ENCODE results near the gene RSBN1L. TPM values are rescaled to one million over a fixed set of nuclear protein-coding genes. Genes with fewer than 3 reads are reported as not detected.
A peak's percentile ranks its signal among the peaks of the same experiment; 100 is the strongest.

Gene RSBN1L
- total RNA-seq, 4 donors from 2014 or later, result 30.6 to 43.9 (median 36.9) TPM

DNA sequence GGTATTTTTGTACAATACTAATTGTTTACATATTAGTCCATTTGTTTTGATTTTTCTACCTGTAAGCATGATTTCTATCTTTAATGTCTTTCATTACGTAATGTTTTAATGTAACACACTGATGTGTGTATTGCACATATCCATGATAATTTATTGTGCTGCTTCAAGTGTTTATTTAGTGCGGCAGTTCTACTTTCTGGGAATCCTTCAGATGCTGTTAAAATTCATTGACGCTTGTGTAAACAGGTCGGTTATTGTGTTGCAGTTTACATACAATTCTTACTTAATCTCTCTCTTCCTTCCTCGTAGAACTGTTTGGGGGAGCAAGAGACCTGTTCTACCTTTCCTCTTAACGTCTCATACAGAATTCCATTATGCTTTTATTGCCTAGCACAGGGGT lies 95.1 kb downstream of the RSBN1L start:
- intact Hi-C loops (cut with DNase I), result no loop called here
- Histone ChIP-seq H3K9me3 (no peaks in the 10 kb centered on the region), H3K27me3 (no peaks in the 10 kb centered on the region), H3K4me3 (replicated peaks in 1 of 3) (no peak overlapping the region), H3K27ac (no peak overlapping the region), H3K4me1 (peaks cover 0 to 7% of the 10 kb centered on the region in 2 donors), H3K36me3 (no peaks in the 10 kb centered on the region)
- no peak for TF ChIP-seq POLR2A (IDR thresholded peaks at IDR 0.05)
- TF ChIP-seq, protein P1, sequence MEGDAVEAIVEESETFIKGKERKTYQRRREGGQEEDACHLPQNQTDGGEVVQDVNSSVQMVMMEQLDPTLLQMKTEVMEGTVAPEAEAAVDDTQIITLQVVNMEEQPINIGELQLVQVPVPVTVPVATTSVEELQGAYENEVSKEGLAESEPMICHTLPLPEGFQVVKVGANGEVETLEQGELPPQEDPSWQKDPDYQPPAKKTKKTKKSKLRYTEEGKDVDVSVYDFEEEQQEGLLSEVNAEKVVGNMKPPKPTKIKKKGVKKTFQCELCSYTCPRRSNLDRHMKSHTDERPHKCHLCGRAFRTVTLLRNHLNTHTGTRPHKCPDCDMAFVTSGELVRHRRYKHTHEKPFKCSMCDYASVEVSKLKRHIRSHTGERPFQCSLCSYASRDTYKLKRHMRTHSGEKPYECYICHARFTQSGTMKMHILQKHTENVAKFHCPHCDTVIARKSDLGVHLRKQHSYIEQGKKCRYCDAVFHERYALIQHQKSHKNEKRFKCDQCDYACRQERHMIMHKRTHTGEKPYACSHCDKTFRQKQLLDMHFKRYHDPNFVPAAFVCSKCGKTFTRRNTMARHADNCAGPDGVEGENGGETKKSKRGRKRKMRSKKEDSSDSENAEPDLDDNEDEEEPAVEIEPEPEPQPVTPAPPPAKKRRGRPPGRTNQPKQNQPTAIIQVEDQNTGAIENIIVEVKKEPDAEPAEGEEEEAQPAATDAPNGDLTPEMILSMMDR (IDR thresholded peaks at IDR 0.05), result no peak
- WGBS, 2 donors, result 81 to 82% methylated on average over 6 of the region's 6 CpGs
- no peak for DNase-seq

DNA sequence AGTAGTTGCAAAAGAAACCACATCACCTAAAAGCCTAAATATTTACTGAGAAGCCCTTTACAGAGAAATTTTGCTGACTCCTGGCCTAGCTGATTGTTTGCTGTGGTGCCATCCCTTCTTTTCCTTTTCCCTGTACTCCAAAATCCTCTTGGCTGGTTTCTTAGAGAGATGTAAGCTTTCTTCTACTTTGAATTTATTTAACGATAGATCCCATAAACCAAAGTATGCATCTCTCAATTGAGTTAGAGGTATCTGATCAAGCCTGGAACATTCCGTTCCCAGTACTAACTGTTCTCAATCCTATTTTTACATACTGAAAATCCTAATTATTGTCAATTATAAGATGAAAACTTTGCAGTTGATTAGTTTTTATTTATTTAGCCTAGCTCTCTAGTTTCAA lies 95.7 kb downstream of the RSBN1L start:
- peaks cover 5 to 13% of the 10 kb centered on the region in 2 donors for H3K4me1 ChIP-seq
- TF ChIP-seq, protein P1 (IDR thresholded peaks at IDR 0.05), result no peak
- TF ChIP-seq POLR2A (IDR thresholded peaks at IDR 0.05), result no peak
- H3K36me3 ChIP-seq, result no peaks in the 10 kb centered on the region
- no peaks in the 10 kb centered on the region for H3K9me3 ChIP-seq
- H3K27ac ChIP-seq, result no peak overlapping the region
- DNase-seq, result no peak
- no peaks in the 10 kb centered on the region for H3K27me3 ChIP-seq
- intact Hi-C loops (cut with DNase I), result no loop called here
- WGBS, 2 donors, result 94 to 98% methylated on average over 2 of the region's 2 CpGs
- H3K4me3 ChIP-seq (replicated peaks in 1 of 3), result no peak overlapping the region

DNA sequence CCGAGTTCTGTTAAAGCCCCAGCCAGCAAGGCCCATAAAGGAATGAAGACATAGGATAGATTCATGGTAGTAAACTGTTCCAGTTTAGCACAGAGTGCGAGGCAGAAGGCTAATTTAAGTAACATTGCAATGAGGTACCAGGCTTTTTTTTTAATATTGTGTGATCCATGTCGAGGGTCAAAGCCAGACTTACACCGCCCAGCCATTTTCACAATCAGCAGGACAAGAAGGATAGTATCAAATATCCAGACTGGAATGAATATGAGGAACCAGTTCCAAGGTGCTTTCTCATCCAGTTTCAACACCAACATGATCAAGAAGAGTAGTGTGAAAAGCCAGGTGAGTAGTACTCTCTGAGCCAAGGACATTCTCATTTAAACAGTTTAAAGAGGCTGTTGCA lies 97.7 kb downstream of the RSBN1L start:
- intact Hi-C loops (cut with DNase I), result no loop called here
- no peaks in the 10 kb centered on the region for H3K9me3 ChIP-seq
- DNase-seq, result no peak
- no peak overlapping the region for H3K4me3 ChIP-seq (replicated peaks in 1 of 3)
- TF ChIP-seq, protein P1 (IDR thresholded peaks at IDR 0.05), result no peak
- no peak for TF ChIP-seq POLR2A (IDR thresholded peaks at IDR 0.05)
- H3K4me1 ChIP-seq, result peaks cover 10 to 20% of the 10 kb centered on the region in 2 donors
- H3K27ac ChIP-seq, result no peak overlapping the region
- no peaks in the 10 kb centered on the region for H3K27me3 ChIP-seq
- WGBS, 2 donors, result 90 to 95% methylated on average over 4 of the region's 4 CpGs
- H3K36me3 ChIP-seq, result no peaks in the 10 kb centered on the region

DNA sequence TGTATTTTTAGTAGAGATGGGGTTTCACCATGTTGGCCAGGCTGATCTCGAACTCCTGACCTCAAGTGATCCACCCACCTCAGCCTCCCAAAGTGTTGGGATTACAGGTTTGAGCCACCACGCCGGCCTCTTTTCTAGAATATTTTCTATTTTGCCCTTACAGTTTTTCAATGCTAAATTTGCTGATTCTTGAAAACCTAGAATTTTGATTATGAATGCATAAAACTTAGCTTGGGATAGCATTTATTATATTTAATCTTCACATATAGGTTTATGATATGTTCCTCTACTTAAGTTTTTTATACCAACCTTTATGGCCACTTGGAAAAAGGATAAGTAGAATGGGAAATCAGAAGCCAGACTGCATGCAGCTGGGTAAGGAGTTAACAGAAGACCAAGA lies 99.8 kb downstream of the RSBN1L start:
- Histone ChIP-seq H3K9me3 (no peaks in the 10 kb centered on the region), H3K27me3 (no peaks in the 10 kb centered on the region), H3K4me3 (replicated peaks in 1 of 3) (no peak overlapping the region), H3K36me3 (no peaks in the 10 kb centered on the region), H3K4me1 (peaks cover 18 to 20% of the 10 kb centered on the region in 2 donors), H3K27ac (no peak overlapping the region)
- no peak for TF ChIP-seq POLR2A (IDR thresholded peaks at IDR 0.05)
- TF ChIP-seq, protein P1 (IDR thresholded peaks at IDR 0.05), result no peak
- no peak for DNase-seq
- intact Hi-C loops (cut with DNase I), result no loop called here
- 67 to 96% methylated on average over 3 of the region's 3 CpGs for WGBS, 2 donors

DNA sequence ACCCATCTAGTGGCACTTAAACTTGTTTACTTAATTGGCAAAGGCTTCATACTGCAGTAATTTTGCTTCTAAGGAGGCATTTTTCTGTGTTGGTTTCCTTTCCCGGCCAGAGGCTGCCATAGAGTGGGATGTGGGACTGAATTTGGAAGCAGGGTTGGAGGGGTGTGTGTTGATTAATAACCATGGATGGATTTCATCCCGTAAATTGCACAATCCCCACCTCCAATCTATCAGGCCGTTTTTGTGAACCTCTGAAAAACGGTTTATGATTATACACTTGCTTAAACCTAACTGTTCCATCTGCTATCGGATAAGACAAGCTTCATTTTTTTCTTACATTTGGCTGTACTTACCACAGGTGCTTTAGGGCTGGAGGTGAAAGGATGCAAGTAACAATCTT lies 100.7 kb downstream of the RSBN1L start:
- H3K27ac ChIP-seq, result no peak overlapping the region
- 50 to 60% methylated on average over 5 of the region's 5 CpGs for WGBS, 2 donors
- intact Hi-C loops (cut with DNase I), result no loop called here

More for the DNA sequence above, 100.7 kb downstream of the RSBN1L start:
- Histone ChIP-seq H3K27me3 (no peaks in the 10 kb centered on the region), H3K9me3 (no peaks in the 10 kb centered on the region), H3K36me3 (no peaks in the 10 kb centered on the region), H3K4me3 (replicated peaks in 1 of 3) (peak overlapping the region in 2 of 3 donors; percentile 75 to 76), H3K4me1 (peaks cover 18 to 20% of the 10 kb centered on the region in 2 donors)
- TF ChIP-seq POLR2A (IDR thresholded peaks at IDR 0.05), result no peak
- TF ChIP-seq, protein P1 (IDR thresholded peaks at IDR 0.05), result no peak
- no peak for DNase-seq

Measured in thyroid gland (tissue), 4 donors.